ENCODE measurements around the gene WNT2B. TPM values are rescaled to one million over a fixed set of nuclear protein-coding genes. Genes with fewer than 3 reads are reported as not detected.

Gene WNT2B
- total and polyA plus RNA-seq, 9 of the 15 experiments (the other 6 are each of a cell fraction or from before 2014, with no cell fraction given): 0.02 to 0.06 (median 0.04) TPM; not detected in 3

GRCh38 chr1:112501810-112502641 is 6.7 kb upstream of the WNT2B start (continued):
- TF ChIP-seq MTA3 (IDR thresholded peaks at IDR 0.05; ENCODE audit: borderline replicate concordance) (0 out of 2 replicates have a peak, but pooled peaks have one; percentile 56), GTF3C2 (IDR thresholded peaks at IDR 0.05; ENCODE audit: borderline replicate concordance, extremely low read depth, insufficient read length) (no peak), IRF2 (CRISPR knock-in tag; IDR thresholded peaks at IDR 0.05) (no peak), HMGXB4 (CRISPR knock-in tag; IDR thresholded peaks at IDR 0.05) (no peak), MEF2D (tag; conservative IDR thresholded peaks at IDR 0.05; ENCODE audit: low read depth) (no peak), CTBP1 (IDR thresholded peaks at IDR 0.05; ENCODE audit: borderline replicate concordance) (peak; percentile 45; the same call in 1 of the 2 replicates), ATF7 (IDR thresholded peaks at IDR 0.05) (0 out of 2 replicates have a peak, but pooled peaks have one; percentile 12), HDGF (IDR thresholded peaks at IDR 0.05) (no peak), MAX (CRISPR knock-in tag; IDR thresholded peaks at IDR 0.05) (no peak), BRCA1 (IDR thresholded peaks at IDR 0.05) (no peak), BRCA1 (CRISPR knock-in tag; IDR thresholded peaks at IDR 0.05) (no peak)
- TF ChIP-seq, protein P1, sequence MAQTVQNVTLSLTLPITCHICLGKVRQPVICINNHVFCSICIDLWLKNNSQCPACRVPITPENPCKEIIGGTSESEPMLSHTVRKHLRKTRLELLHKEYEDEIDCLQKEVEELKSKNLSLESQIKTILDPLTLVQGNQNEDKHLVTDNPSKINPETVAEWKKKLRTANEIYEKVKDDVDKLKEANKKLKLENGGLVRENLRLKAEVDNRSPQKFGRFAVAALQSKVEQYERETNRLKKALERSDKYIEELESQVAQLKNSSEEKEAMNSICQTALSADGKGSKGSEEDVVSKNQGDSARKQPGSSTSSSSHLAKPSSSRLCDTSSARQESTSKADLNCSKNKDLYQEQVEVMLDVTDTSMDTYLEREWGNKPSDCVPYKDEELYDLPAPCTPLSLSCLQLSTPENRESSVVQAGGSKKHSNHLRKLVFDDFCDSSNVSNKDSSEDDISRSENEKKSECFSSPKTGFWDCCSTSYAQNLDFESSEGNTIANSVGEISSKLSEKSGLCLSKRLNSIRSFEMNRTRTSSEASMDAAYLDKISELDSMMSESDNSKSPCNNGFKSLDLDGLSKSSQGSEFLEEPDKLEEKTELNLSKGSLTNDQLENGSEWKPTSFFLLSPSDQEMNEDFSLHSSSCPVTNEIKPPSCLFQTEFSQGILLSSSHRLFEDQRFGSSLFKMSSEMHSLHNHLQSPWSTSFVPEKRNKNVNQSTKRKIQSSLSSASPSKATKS (CRISPR knock-in tag; IDR thresholded peaks at IDR 0.05): no peak
- TF ChIP-seq, protein P2, sequence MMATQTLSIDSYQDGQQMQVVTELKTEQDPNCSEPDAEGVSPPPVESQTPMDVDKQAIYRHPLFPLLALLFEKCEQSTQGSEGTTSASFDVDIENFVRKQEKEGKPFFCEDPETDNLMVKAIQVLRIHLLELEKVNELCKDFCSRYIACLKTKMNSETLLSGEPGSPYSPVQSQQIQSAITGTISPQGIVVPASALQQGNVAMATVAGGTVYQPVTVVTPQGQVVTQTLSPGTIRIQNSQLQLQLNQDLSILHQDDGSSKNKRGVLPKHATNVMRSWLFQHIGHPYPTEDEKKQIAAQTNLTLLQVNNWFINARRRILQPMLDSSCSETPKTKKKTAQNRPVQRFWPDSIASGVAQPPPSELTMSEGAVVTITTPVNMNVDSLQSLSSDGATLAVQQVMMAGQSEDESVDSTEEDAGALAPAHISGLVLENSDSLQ (IDR thresholded peaks at IDR 0.05): no peak

All from K562 (cell line).